GM19438 (cell line): ENCODE results near the gene PCDHA12.
"Not testable (repeated sequence)": the region's sequence is repeated elsewhere in the genome, so short reads cannot be mapped to it uniquely, and the experiment has no call there.

Source experiments
- ATAC-seq: cut with Tn5 transposase; IDR thresholded peaks from one replicate; pipeline ENCODE4 v1.9.1; 2021; ENCODE audit warnings: low read depth; ENCODE audit not compliant: unreplicated experiment

Gene PCDHA12

GRCh38 chr5:140857177-140857986, 17.7 kb upstream of the PCDHA12 start:
- no peak for ATAC-seq

- no peak for ATAC-seq
Measured at GRCh38 chr5:140857987-140858240, 17.2 kb upstream of the PCDHA12 start.

GRCh38 chr5:140862441-140863295, 12.4 kb upstream of the PCDHA12 start:
- no peak for ATAC-seq

- no peak for ATAC-seq
Measured at GRCh38 chr5:140868721-140869554, 6.2 kb upstream of the PCDHA12 start, which contains the start of gene PCDHA11. TSS of gene PCDHA11 (plus strand) at chr5:140868957. CDS start at chr5:140869104, 147 bp downstream.

- ATAC-seq: no peak
Measured at GRCh38 chr5:140869555-140869886, 5.6 kb upstream of the PCDHA12 start.

GRCh38 chr5:140870221-140871201, 4.6 kb upstream of the PCDHA12 start:
- ATAC-seq: no peak

GRCh38 chr5:140876541-140877261, 1.6 kb downstream of the PCDHA12 start:
- ATAC-seq: not testable (repeated sequence)

GRCh38 chr5:140877262-140877581, 2.1 kb downstream of the PCDHA12 start:
- ATAC-seq: no peak

GRCh38 chr5:140881889-140882590, 6.9 kb downstream of the PCDHA12 start, which contains the start of gene PCDHA13:
TSS of gene PCDHA13 (plus strand) at chr5:140882124. CDS start at chr5:140882269, 145 bp downstream.
- ATAC-seq: no peak

GRCh38 chr5:140882591-140882899, 7.4 kb downstream of the PCDHA12 start:
- ATAC-seq: no peak

- no peak for ATAC-seq
Measured at GRCh38 chr5:140883373-140883772, 8.3 kb downstream of the PCDHA12 start.

- no peak for ATAC-seq
Measured at GRCh38 chr5:140883927-140884697, 9.0 kb downstream of the PCDHA12 start.

GRCh38 chr5:140916325-140916724, 41.2 kb downstream of the PCDHA12 start:
- no peak for ATAC-seq

GRCh38 chr5:140923601-140924000, 48.5 kb downstream of the PCDHA12 start:
- no peak for ATAC-seq

GRCh38 chr5:140925806-140926442, 50.8 kb downstream of the PCDHA12 start, which contains the start of gene PCDHAC1:
TSS of gene PCDHAC1 (plus strand) at chr5:140926299. CDS start at chr5:140926893, 594 bp downstream.
- ATAC-seq: no peak

GRCh38 chr5:140926443-140927227, 51.5 kb downstream of the PCDHA12 start:
- no peak for ATAC-seq

- ATAC-seq: no peak
Measured at GRCh38 chr5:140927228-140927573, 52.1 kb downstream of the PCDHA12 start.
